ENCODE data around the gene NOTCH3. TPM values are rescaled to one million over a fixed set of nuclear protein-coding genes. Genes with fewer than 3 reads are reported as not detected.
A peak's percentile ranks its signal among the peaks of the same experiment; 100 is the strongest.

The NOTCH3 gene
- total RNA-seq, 1 donor: 51.8 TPM

- H3K36me3 ChIP-seq (ENCODE audit: insufficient read depth, low read length): peaks cover 77% of the 10 kb centered on the region
- no peaks in the 10 kb centered on the region for H3K27me3 ChIP-seq (ENCODE audit: insufficient read depth, low read length)
- H3K4me1 ChIP-seq (ENCODE audit: insufficient read depth, low read length): no peaks in the 10 kb centered on the region
- H3K27ac ChIP-seq (ENCODE audit: low read depth, low read length): no peak overlapping the region
- peaks cover 26% of the 10 kb centered on the region for H3K79me2 ChIP-seq (ENCODE audit: insufficient read depth, low read length)
- H2AFZ ChIP-seq (ENCODE audit: low read length): no peak overlapping the region
- no peak for DNase-seq (ENCODE audit: insufficient read length, low spot score, missing footprints)
- TF ChIP-seq CTCF (IDR thresholded peaks at IDR 0.05; ENCODE audit: extremely low read depth, low read depth, low read length): no peak
- peaks cover 6% of the 10 kb centered on the region for H4K20me1 ChIP-seq (ENCODE audit: insufficient read depth, low read length)
- no peak overlapping the region for H3K4me3 ChIP-seq (ENCODE audit: insufficient read depth, low read length)
- no peaks in the 10 kb centered on the region for H3K9me3 ChIP-seq (ENCODE audit: low read depth, low read length)
- no peak overlapping the region for H3K4me2 ChIP-seq (ENCODE audit: insufficient read depth, low read length)
These were observed 11.9 kb downstream of the NOTCH3 start for GRCh38 chr19:15188851-15189250.

- TF ChIP-seq CTCF (IDR thresholded peaks at IDR 0.05; ENCODE audit: extremely low read depth, low read depth, low read length): no peak
- peak; percentile 77 for DNase-seq (ENCODE audit: insufficient read length, low spot score, missing footprints)
- Histone ChIP-seq H4K20me1 (ENCODE audit: insufficient read depth, low read length) (peaks cover 6% of the 10 kb centered on the region), H2AFZ (ENCODE audit: low read length) (no peak overlapping the region), H3K4me3 (ENCODE audit: insufficient read depth, low read length) (no peak overlapping the region), H3K27me3 (ENCODE audit: insufficient read depth, low read length) (no peaks in the 10 kb centered on the region), H3K4me1 (ENCODE audit: insufficient read depth, low read length) (no peaks in the 10 kb centered on the region), H3K27ac (ENCODE audit: low read depth, low read length) (no peak overlapping the region), H3K4me2 (ENCODE audit: insufficient read depth, low read length) (no peak overlapping the region), H3K79me2 (ENCODE audit: insufficient read depth, low read length) (peaks cover 16% of the 10 kb centered on the region), H3K9me3 (ENCODE audit: low read depth, low read length) (no peaks in the 10 kb centered on the region), H3K36me3 (ENCODE audit: insufficient read depth, low read length) (peaks cover 73% of the 10 kb centered on the region)
These were observed 13.5 kb downstream of the NOTCH3 start for GRCh38 chr19:15187026-15188007.

GRCh38 chr19:15185188-15185587 is 15.6 kb downstream of the NOTCH3 start:
- Histone ChIP-seq H3K4me3 (ENCODE audit: insufficient read depth, low read length) (no peak overlapping the region), H2AFZ (ENCODE audit: low read length) (no peak overlapping the region), H3K79me2 (ENCODE audit: insufficient read depth, low read length) (peaks cover 4% of the 10 kb centered on the region), H3K36me3 (ENCODE audit: insufficient read depth, low read length) (peaks cover 67% of the 10 kb centered on the region), H3K9me3 (ENCODE audit: low read depth, low read length) (no peaks in the 10 kb centered on the region), H3K27ac (ENCODE audit: low read depth, low read length) (no peak overlapping the region), H3K4me1 (ENCODE audit: insufficient read depth, low read length) (no peaks in the 10 kb centered on the region), H4K20me1 (ENCODE audit: insufficient read depth, low read length) (peaks cover 11% of the 10 kb centered on the region), H3K27me3 (ENCODE audit: insufficient read depth, low read length) (no peaks in the 10 kb centered on the region), H3K4me2 (ENCODE audit: insufficient read depth, low read length) (no peak overlapping the region)
- no peak for TF ChIP-seq CTCF (IDR thresholded peaks at IDR 0.05; ENCODE audit: extremely low read depth, low read depth, low read length)
- DNase-seq (ENCODE audit: insufficient read length, low spot score, missing footprints): peak; percentile 26

GRCh38 chr19:15184776-15185175 is 16.0 kb downstream of the NOTCH3 start:
- DNase-seq (ENCODE audit: insufficient read length, low spot score, missing footprints): peak; percentile 68
- no peak overlapping the region for H3K27ac ChIP-seq (ENCODE audit: low read depth, low read length)
- H3K79me2 ChIP-seq (ENCODE audit: insufficient read depth, low read length): peaks cover 4% of the 10 kb centered on the region
- no peak overlapping the region for H3K4me2 ChIP-seq (ENCODE audit: insufficient read depth, low read length)
- no peak for TF ChIP-seq CTCF (IDR thresholded peaks at IDR 0.05; ENCODE audit: extremely low read depth, low read depth, low read length)
- H2AFZ ChIP-seq (ENCODE audit: low read length): no peak overlapping the region
- no peaks in the 10 kb centered on the region for H3K4me1 ChIP-seq (ENCODE audit: insufficient read depth, low read length)
- no peaks in the 10 kb centered on the region for H3K27me3 ChIP-seq (ENCODE audit: insufficient read depth, low read length)
- H3K9me3 ChIP-seq (ENCODE audit: low read depth, low read length): no peaks in the 10 kb centered on the region
- H3K36me3 ChIP-seq (ENCODE audit: insufficient read depth, low read length): peaks cover 66% of the 10 kb centered on the region
- H4K20me1 ChIP-seq (ENCODE audit: insufficient read depth, low read length): peaks cover 15% of the 10 kb centered on the region
- H3K4me3 ChIP-seq (ENCODE audit: insufficient read depth, low read length): no peak overlapping the region

Data from osteoblast (primary cell).